Anterior cingulate cortex (tissue), 58 donors: ENCODE results near the gene CETN2.
"Not testable (repeated sequence)": the region's sequence is repeated elsewhere in the genome, so short reads cannot be mapped to it uniquely, and the experiment has no call there.

Experiments
- DNase-seq, 58 donors: peaks; one replicate each; lab custom pipeline; 2025; lab: John Stamatoyannopoulos, UW

CETN2 gene

DNA sequence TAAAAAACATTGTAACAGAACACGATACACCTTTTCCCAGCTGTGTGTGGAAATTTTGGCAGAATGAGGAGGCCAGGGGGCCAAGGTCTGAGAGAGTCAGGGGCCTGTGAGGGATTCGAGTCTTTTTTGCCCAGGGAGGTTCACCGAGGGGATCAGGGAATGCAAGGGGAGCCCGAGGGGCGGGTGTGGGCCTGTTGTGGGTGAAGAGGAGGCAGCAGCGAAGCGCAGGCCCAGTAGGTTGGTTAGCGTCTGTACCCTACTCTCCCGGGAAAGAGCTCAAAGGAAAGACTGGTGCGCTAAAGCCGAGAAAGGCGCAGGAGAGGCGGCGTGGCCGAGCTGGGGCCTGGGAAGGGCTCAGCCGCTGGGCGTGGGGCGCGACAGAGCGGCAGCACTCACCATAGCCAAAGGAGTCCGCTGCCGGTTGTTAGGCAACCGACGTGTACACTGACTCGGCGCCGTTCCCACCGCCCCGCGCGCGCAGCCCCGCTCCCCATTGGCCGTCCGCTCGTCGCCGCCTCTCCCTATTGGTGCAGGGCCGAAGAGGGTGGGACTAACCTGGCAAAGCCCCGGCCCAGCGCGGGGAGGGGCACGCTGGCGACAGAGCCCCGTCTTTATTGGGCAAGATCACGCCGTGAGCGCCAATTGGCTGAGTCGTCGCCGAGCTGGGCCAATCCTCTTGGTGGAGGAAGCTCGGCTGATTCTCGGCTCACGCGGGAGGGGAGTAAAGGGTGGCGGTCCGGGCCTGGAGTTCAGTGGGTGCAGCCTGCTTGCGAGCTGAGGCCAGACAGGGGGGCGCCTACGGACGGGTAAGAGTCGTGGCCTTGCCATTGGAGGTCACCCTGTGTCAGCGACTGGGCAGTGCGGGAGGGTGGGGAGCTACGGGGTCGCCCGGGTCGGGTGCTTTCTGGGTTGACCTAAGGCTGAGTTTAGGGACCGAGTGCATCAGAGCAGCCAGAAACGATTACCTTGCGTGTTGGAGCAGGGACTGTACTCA, at the start of gene CETN2, which contains the start of gene NSDHL:
CETN2 (minus strand) TSS at position 446 of the 994 bp plus-strand sequence; CDS start at position 399, 47 bp downstream.
NSDHL (plus strand) TSS at position 752 of the 994 bp plus-strand sequence. CDS start 15,262 bp downstream, outside the sequence.
- DNase-seq, result peak; percentile 34 to 97 (median 93)

- DNase-seq, result peak in 7 of 58 donors; percentile 3 to 32 (median 9)
Measured at GRCh38 chrX:152878976-152879755, 48.6 kb upstream of the CETN2 start.

DNA sequence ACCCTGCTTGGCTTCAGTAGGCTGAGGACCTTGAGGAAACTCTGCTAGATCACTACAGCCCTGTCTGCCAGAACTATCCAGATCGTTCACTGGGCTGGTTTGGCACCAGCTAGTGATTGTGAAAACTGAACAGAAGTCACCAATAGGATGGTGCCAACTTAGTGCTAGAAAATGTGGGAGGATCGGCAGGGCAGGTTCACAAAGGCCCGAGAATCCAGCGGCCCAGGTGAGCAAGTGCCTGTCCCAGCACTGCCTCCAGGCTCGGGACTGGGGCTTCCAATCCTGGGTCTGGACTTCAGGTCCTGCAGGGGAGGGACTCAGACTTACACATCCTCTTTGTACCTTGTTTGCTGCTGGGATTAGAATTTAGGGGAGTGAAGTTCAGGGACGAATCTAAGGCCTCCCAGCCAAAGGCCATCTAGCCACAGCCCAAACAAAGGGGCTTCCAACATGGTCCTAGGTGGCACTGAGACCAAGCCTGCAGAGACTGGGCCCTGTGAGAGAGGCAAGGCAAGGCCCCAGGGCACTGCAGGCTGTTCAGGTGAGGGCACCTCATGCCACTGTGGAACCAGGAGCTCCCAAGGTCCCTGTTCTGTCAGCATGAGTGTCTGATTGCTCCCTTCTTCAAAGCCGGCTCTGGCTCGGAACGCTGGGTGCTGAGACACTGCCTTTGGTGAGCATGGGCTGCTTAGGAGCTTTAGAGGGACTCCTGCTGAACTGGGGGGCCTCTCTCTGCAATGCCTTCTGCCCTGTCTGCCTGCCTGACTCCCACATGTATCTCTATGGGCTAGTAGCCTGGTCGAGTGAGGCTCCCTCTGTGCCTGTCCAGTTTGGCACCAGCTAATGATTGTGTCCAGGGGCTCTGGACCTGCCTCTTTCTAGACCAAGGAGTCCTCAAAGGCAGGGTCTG, 46.6 kb upstream of the CETN2 start:
- no peak for DNase-seq

DNA sequence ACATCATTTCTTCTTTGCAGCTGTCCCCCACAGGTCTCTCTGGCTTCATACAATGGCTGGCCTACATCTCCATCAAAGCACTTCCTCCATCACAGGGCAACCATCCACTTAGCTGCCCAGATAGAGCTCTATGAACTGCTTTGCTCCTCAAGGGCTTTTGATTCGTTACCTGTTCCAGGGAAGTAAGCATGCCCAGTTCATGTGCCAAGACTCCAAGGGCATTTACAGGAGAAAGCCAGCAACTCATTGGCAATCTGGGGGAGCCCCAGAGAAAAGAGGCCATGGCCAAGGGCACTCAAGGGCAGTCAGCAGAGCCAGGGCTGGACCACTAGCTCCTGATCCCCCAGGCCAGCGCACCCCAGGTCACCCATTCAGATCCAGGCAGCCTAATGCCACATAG, 42.8 kb upstream of the CETN2 start:
- DNase-seq, result no peak

GRCh38 chrX:152872522-152872921, 42.0 kb upstream of the CETN2 start:
- no peak for DNase-seq

DNA sequence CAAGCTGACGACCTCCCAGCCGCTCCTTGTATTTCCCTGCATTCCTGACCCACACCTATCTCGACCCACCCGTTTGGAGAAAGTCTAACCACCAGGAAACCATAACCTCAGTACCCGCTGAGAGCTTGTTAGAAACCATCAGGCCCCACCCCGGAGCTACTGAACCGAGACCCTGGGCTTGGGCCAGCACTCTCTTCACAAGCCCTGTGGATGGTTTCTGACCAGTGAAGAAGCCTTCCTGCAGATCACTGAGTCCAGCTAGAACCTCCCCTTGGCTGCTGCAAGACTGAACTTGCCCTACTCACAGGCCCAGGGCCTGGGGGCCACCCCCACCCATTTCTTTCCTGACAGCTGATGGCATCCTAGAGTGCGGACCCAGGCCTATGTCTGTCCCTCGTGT, 40.7 kb upstream of the CETN2 start:
- no peak for DNase-seq

- DNase-seq, result no peak
Measured at GRCh38 chrX:152869972-152870371, 39.4 kb upstream of the CETN2 start.

DNA sequence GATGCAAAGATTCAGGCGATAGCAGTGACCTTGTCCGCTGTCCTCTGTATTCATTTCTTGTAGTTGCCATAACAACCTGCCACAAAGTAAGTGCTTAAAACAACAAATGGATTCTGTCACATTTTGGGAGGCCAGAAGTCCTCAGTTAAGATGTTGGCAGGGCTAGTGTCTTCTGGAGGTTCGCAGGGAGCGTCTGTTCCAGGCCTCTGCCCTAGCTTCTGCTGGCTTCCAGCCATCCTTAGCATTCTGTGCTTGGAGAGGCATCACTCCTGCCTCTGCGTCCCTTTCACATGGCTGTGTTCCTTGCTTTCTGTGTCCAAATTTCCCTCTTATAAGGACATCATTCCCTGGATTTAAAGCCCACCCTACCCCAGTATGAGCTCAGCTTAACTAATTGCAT, 35.8 kb upstream of the CETN2 start:
- peak in 2 of 58 donors; percentile 1 to 11 for DNase-seq

- no peak for DNase-seq
Measured at GRCh38 chrX:152865232-152865920, 34.8 kb upstream of the CETN2 start.

DNA sequence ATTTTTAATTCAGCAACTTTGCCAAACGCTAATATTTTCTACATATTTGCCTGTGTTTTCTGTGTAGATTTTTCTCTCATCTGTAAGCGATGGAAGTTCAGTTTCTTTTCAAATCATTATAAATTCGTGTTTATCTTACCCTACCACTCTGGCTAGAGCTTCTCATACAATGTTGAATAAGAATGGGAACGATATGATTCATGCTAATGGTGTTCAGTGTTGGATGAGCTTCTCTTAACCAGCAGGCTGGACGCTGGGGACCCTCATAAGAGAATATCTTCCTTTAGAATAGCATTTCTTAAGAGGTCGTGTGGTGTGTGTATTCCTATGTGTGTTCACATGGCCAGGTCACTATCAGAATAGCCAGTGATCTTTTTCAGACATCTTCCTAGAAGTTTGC, 31.3 kb upstream of the CETN2 start:
- DNase-seq, result no peak

DNA sequence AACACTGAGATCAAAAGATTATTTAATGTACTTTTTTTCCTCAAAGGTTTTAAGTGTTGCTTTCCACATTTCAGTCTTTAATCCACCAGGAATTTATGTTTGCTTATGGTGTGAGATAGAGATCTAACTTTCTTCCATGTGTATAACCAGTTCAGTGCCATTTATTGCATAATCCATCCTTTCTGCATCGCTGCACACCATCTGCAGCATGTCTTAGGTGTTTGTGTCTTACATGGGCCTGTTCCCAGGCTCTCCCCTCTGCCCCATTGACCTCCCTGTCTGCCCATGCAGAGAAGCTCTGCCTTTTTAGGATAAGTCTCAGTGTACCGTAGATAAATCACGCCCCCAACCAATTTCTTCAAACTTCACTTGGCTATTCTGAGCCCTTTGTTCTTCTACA, 30.6 kb upstream of the CETN2 start:
- DNase-seq, result no peak

DNA sequence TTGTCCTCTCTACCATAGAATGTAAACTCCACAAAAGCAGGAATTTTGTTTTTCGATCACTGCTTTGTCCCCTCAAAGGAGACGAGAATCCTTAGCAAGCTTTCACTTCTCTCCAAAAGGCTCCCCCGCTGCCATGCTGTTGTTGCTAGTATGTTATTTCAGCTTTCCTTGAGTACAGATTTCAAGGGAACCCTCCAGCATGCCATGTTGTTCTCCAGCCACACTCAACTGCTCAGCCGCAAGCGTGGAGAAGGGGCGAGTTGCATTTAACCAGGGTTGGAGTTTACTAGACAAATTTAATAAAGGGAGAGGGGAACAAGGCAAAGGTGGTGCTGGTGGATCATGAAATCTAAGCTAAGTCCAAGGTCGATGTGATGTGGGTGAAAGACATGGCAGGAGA, 23.4 kb upstream of the CETN2 start:
- no peak for DNase-seq

DNA sequence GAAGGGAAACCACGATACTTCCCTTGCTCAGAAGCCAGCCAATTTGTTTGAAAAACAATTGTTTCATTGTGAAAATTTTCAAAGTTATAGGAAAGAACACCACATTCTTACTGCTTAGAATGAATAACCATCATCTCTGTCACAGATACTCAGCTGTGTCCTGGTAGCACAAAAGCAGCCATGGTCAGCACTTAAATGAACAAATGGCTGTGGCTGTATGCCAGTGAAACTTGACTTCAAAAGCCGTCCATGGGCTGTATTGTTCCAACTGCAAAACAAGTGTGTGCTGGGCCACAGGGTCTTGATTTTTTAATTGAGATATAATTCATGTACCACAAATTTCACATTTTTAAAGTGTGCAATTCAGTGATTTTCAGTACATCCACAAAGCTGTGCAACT, 19.9 kb upstream of the CETN2 start:
- DNase-seq, result peak in 10 of 58 donors; percentile 1 to 28 (median 6)

- DNase-seq, result no peak
Measured at GRCh38 chrX:152847281-152847680, 16.7 kb upstream of the CETN2 start.

DNA sequence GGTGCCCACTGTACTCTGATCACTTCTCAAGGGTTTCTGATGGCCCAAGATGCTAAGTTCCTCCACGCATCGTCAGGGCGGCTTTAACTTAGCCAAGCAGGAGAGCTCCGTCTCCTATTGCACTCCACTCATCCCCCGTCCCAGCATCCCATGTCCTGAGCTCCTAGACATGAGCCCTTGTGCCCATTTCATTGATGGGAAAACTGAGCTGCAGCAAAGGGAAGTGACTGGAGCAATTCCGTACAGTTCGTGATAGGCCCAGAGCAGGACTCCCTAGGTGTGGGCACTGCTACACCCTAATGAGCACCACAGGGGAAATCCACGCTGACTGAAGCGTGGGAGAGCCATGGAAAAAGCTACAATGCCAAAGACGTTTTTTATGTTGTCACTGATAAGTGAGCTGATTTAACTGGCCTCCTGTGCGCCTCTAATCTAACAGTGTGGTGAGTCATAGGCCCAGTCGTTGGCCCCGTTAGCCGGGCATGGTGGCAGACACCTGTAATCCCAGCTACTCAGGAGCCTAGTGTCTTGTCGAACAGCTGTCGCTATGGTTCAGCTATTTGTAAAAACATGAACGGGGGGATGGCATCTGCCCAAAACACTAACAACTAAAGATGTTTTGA, 15.2 kb upstream of the CETN2 start:
- DNase-seq, result no peak

GRCh38 chrX:152844256-152844655, 13.7 kb upstream of the CETN2 start:
- no peak for DNase-seq

DNA sequence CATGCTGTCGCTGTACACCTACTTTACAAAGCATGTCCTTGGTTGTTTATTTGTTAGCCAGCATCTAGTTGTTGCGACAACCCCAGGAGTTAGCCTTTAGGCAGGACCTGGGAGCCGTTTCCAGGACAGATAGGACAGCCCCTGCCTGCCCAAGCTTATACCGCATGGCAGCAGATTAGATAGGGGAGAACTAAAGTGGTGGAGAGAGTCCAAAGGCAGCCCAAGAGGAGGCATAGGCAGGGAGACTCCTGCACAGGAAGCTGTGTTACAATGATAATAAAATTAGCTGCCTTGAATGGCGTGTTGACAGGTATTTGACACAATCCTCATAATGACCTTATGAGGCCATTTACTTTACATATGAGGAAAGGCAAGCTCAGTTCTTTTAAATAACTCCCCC, 13.3 kb upstream of the CETN2 start:
- DNase-seq, result no peak

DNA sequence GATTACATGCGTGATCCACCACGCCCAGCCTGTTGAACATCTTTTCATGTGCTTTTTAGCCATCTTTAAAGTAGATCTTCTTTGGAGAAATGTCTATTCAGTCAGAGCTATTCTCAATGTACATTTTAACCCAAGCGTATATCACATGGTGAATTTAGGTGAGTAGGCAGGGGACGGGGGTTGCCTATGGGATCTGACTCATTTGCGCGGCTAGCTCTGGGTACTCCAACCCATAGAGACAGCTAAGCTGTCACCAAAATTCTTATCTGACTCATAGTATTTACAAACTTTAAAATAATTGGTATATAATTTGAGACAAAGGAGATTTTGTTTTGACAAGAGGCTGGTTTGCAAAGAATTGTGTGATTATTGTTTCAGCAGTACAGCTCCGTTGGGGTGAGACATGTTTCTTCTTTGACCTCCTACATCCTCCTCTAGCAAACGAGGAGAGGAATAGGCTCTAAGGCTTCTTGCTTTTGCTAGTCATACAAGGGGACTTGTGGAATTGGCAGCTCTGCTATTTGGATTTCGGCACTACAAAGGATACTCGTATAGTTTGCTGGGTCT, 12.3 kb upstream of the CETN2 start:
- no peak for DNase-seq

- DNase-seq, result not testable (repeated sequence)
Measured at GRCh38 chrX:152835470-152835869, 4.9 kb upstream of the CETN2 start.
